GM12874 (cell line): ENCODE measurements around the gene CNKSR3.

Experiments used
- CTCF ChIP-seq: IDR thresholded peaks from 2 replicates; pipeline ENCODE4 v1.5.1; 2011; ENCODE audit warnings: low read depth, mild to moderate bottlenecking, control low read depth, low read length, moderate library complexity; ENCODE audit not compliant: insufficient read depth

The CNKSR3 gene

DNA sequence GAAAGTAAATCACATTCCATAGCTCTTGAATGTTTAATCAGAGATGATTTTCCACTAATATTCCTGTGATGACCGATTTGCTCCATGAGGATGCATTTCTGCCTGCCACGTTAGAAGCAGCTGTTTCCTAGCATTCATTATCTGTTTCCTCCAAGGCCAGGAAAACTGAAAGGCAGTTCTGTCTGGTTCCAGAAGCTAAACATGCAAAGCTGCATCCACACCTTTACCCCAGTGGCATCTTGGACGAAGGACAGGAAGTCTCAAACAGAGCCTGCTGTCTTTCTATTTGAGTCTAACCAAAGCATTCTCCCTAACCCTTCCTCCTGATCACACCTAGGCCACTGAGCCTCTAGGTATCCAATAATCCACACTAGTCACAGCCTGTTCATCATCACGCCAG lies 27.6 kb downstream of the CNKSR3 start:
- TF ChIP-seq CTCF, result no peak

- TF ChIP-seq CTCF, result no peak
Measured at GRCh38 chr6:154481521-154482013, 28.9 kb downstream of the CNKSR3 start.

DNA sequence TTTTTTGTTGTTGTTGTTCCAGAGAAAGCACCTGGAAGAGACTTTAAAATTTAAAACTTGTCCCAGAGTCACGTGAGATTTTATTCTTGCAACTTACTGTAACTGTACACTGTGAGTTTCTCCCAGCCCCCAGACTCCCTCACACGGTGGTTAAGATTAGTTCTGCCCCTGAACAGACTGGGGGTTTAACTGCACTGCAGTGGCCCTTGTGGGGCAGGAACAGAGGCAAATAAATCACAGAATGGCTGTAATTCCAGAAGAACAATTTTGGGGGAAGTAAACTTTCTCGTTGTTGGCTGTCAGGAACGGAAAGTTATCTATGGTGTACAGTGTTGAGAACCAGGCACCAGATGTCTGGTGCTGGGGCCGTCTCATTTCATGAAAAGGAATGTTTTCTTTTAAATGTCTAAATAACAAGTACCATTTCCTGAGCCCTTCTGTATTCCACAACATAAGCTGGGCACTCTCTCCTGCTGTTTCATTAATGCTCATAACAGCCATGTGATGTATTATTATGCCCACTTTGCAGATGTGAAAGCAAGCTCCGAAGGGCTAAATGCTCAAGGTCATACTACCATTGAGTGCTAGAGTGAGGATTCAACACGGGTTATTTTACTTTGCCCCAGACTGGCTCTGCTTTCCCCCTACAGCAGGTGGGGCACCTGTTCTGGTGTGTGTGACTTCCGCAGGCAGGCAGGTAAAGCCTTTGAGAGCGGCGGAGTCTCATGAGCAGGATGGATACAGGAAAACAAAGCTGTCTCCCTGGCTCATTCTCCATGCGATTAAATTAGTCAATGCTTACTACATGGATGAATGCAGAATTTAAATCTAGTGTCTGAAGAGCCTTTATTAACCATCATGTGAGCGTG lies 30.5 kb downstream of the CNKSR3 start:
- TF ChIP-seq CTCF, result no peak

DNA sequence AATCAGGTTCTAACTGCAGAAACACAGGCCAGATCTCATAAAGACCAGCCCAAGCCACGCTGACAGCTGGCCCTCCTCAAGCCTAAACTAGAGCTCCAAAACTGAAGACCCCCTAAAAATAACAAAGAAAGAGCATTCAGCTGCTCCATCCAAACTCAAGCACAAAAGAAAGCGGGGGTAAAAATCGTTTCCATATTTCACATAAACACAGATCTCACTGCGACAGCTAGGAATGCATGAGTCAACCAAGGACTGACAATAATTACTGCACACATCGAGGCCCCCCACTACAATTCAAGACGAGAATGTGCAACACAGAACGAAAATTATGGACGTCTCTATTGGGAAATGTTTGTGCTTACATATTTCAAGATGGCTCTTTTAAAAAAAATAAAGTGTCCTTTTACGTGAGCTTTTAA lies 31.1 kb downstream of the CNKSR3 start:
- TF ChIP-seq CTCF, result no peak

DNA sequence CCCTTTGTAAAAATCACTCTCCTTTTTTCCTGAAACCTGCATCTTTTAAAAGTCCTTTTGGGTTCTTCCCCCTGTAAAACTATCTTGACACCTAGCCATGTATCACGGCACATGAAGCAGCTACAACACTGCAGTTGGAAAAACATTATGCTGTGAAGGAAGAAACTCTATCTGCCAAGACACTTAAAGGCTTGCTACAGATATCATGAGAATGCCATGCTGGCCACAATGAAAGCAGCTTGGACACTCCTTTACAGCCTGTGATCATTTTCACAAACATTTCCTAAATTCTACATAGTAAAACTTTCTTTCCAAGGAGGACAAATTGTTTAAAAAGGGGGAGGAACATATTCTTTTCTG lies 31.8 kb downstream of the CNKSR3 start:
- no peak for TF ChIP-seq CTCF

- TF ChIP-seq CTCF, result no peak
Measured at GRCh38 chr6:154478021-154478700, 32.3 kb downstream of the CNKSR3 start.

DNA sequence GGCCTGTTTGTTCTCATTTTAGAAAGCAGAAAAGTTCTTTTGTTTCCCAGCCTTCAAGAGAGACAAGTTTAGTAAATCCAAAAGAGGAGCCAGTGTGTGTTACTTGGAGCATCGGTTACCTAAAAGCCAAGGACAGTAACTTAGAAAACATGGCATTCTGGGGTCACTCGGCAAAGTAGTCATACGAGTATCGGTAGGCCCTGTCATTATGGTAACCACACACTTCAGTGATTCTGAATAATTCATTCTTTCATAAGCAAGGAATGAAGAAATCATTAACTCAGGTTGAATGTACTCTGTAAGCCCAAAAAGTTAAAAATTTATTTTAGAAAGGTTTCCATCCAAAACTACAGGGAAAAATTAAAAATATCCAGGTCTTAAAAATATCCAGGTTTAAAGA lies 34.0 kb downstream of the CNKSR3 start:
- TF ChIP-seq CTCF, result no peak
